Keratinocyte (primary cell): ENCODE results near the gene RBM47. TPM values are rescaled to one million over a fixed set of nuclear protein-coding genes. Genes with fewer than 3 reads are reported as not detected.

Experiments used
- DNase-seq: peaks from one replicate; pipeline ENCODE4 v3.0.0-alpha.2; 2011; ENCODE audit warnings: low read depth, missing footprints, low spot score
- FAIRE-seq: peaks from 2 replicates; lab custom pipeline; 2011; peaks lifted over from hg19 to GRCh38; lab: Jason Lieb, UNC
- H2AFZ ChIP-seq: 2 replicates; pipeline ENCODE4 v1.6.0; 2012; ENCODE audit warnings: low read length, control low read depth, inconsistent platforms; ENCODE audit not compliant: control insufficient read depth
- H3K27ac ChIP-seq: 2 replicates; pipeline ENCODE4 v1.5.1; 2011; ENCODE audit warnings: low read length; ENCODE audit not compliant: control insufficient read depth, insufficient read depth
- H3K27me3 ChIP-seq: 3 replicates; pipeline ENCODE4 v1.6.0; 2011; ENCODE audit warnings: low read length; ENCODE audit not compliant: control insufficient read depth, insufficient read depth; ENCODE audit errors: extremely low read depth
- H3K36me3 ChIP-seq, 2 experiments: 2 replicates in 1 of 2; 3 replicates in 1 of 2; pipeline ENCODE4 v1.5.1; 2011; ENCODE audit warnings: low read length in 2 of 2, mild to moderate bottlenecking in 1 of 2; ENCODE audit not compliant: control insufficient read depth in 2 of 2, insufficient read depth in 2 of 2; ENCODE audit errors: extremely low read depth in 1 of 2
- H3K4me1 ChIP-seq: 3 replicates; pipeline ENCODE4 v1.5.1; 2011; ENCODE audit warnings: low read length; ENCODE audit not compliant: control insufficient read depth, insufficient read depth; ENCODE audit errors: extremely low read depth
- H3K4me2 ChIP-seq: 3 replicates; pipeline ENCODE4 v1.6.0; 2011; ENCODE audit warnings: low read depth, low read length; ENCODE audit not compliant: control insufficient read depth, insufficient read depth; ENCODE audit errors: extremely low read depth
- H3K4me3 ChIP-seq, 3 experiments: fragments of 200-600 bp in 1 of 3; sonication (generic) in 1 of 3; 2 replicates in 2 of 3; 3 replicates in 1 of 3; pipeline ENCODE4 v1.5.1; 2011 to 2016; ENCODE audit warnings: low read length in 3 of 3, mild to moderate bottlenecking in 3 of 3, control low read depth in 2 of 3, inconsistent platforms in 1 of 3, low read depth in 1 of 3, mixed read lengths in 1 of 3, mixed run types in 1 of 3, moderate library complexity in 1 of 3; ENCODE audit not compliant: control insufficient read depth in 2 of 3, insufficient read depth in 2 of 3; ENCODE audit errors: extremely low read depth in 1 of 3
- H3K79me2 ChIP-seq: 2 replicates; pipeline ENCODE4 v1.6.0; 2012; ENCODE audit warnings: low read length; ENCODE audit not compliant: control insufficient read depth, insufficient read depth
- H3K9ac ChIP-seq: 3 replicates; pipeline ENCODE4 v1.6.0; 2011; ENCODE audit warnings: low read length; ENCODE audit not compliant: control insufficient read depth, insufficient read depth; ENCODE audit errors: extremely low read depth
- H3K9me1 ChIP-seq: 3 replicates; pipeline ENCODE4 v1.6.0; 2011; ENCODE audit warnings: low read length; ENCODE audit not compliant: control insufficient read depth, insufficient read depth; ENCODE audit errors: extremely low read depth
- H3K9me3 ChIP-seq: 2 replicates; pipeline ENCODE4 v1.5.1; 2012; ENCODE audit warnings: low read depth, low read length; ENCODE audit not compliant: control insufficient read depth
- H4K20me1 ChIP-seq: 3 replicates; pipeline ENCODE4 v1.6.0; 2011; ENCODE audit warnings: low read length; ENCODE audit not compliant: control insufficient read depth, insufficient read depth; ENCODE audit errors: extremely low read depth
- CTCF ChIP-seq, 3 experiments: IDR thresholded peaks in 1 of 3; conservative IDR thresholded peaks in 1 of 3; optimal IDR thresholded peaks in 1 of 3; 2 replicates in 2 of 3; 3 replicates in 1 of 3; pipeline versions ENCODE3 to v1.5.1; 2011; ENCODE audit warnings: low read length in 3 of 3, mild to moderate bottlenecking in 3 of 3, moderate library complexity in 2 of 3, control low read depth in 1 of 3, inconsistent platforms in 1 of 3; ENCODE audit not compliant: insufficient read depth in 2 of 3; ENCODE audit errors: extremely low read depth in 1 of 3
- EZH2 ChIP-seq: IDR thresholded peaks from one replicate; pipeline ENCODE4 v1.6.1; 2012; ENCODE audit warnings: inconsistent platforms, mild to moderate bottlenecking, low read length, moderate library complexity
- dilution Hi-C: fragments of 300-500 bp; cut with MboI; formaldehyde crosslinking; loops from one replicate; pipeline ENCODE4 v1.7.0; 2020; ENCODE audit warnings: low sequenced_read_pairs; ENCODE audit not compliant: extremely low pct_ligation_motif_present
- polyA plus RNA-seq, 5 experiments: library from polyadenylated mRNA; depleted of rRNA in 3 of 5; stranded (reverse) in 3 of 5; stranded (forward) in 1 of 5; unstranded in 1 of 5; fragments of >200 nt; gene quantifications; 1 replicate in 1 of 5; 2 replicates in 3 of 5; 3 replicates in 1 of 5; pipeline versions ENCODE4 v1.2.1 to v1.2.3, GENCODE V29; 2011 to 2012; ENCODE audit warnings: missing spikeins in 2 of 5, low read depth in 1 of 5, low replicate concordance in 1 of 5

RBM47 gene
- polyA plus RNA-seq, 1 donor (not counting 4 experiments of a cell fraction or from before 2014, with no cell fraction given): 6.9 TPM

- Histone ChIP-seq H3K9me3 (no peaks in the 10 kb centered on the region), H3K27ac (no peak overlapping the region), H3K27me3 (no peaks in the 10 kb centered on the region), H4K20me1 (no peaks in the 10 kb centered on the region), H2AFZ (no peak overlapping the region), H3K9ac (no peak overlapping the region), H3K79me2 (no peaks in the 10 kb centered on the region), H3K4me3 (no peak overlapping the region), H3K9me1 (no peaks in the 10 kb centered on the region), H3K4me1 (peaks cover 13% of the 10 kb centered on the region), H3K4me2 (no peak overlapping the region), H3K36me3 (no peaks in the 10 kb centered on the region)
- TF ChIP-seq CTCF (optimal IDR thresholded peaks at IDR 0.05 in 1 of 3, IDR thresholded peaks at IDR 0.05 in 1 of 3, conservative IDR thresholded peaks at IDR 0.05 in 1 of 3; ENCODE audit: extremely low read depth in 1 of 3, insufficient read depth in 2 of 3, low read length in 3 of 3): no peak
- dilution Hi-C loops: no loop called here
- DNase-seq (no peak), FAIRE-seq (no peak)
These were observed 139.7 kb downstream of the RBM47 start for GRCh38 chr4:40489961-40490360.

GRCh38 chr4:40486534-40486933, 143.1 kb downstream of the RBM47 start:
- no peak for TF ChIP-seq CTCF (optimal IDR thresholded peaks at IDR 0.05 in 1 of 3, IDR thresholded peaks at IDR 0.05 in 1 of 3, conservative IDR thresholded peaks at IDR 0.05 in 1 of 3; ENCODE audit: extremely low read depth in 1 of 3, insufficient read depth in 2 of 3, low read length in 3 of 3)
- TF ChIP-seq EZH2: no peak
- H3K27ac ChIP-seq: peak overlapping the region; percentile 29
- H2AFZ ChIP-seq: peak overlapping the region; percentile 38
- no peak overlapping the region for H3K4me3 ChIP-seq
- no peaks in the 10 kb centered on the region for H3K79me2 ChIP-seq
- peaks cover 11% of the 10 kb centered on the region for H3K4me1 ChIP-seq
- H3K9me1 ChIP-seq: no peaks in the 10 kb centered on the region
- no peaks in the 10 kb centered on the region for H3K9me3 ChIP-seq
- peak overlapping the region; percentile 11 for H3K4me2 ChIP-seq
- no peaks in the 10 kb centered on the region for H3K27me3 ChIP-seq
- dilution Hi-C loops: no loop called here
- FAIRE-seq (peak; percentile 79), DNase-seq (no peak)
- H4K20me1 ChIP-seq: no peaks in the 10 kb centered on the region
- no peaks in the 10 kb centered on the region for H3K36me3 ChIP-seq
- H3K9ac ChIP-seq: no peak overlapping the region
